GM23338 (cell line): ENCODE data around the gene SFTPD. TPM values are rescaled to one million over a fixed set of nuclear protein-coding genes. Genes with fewer than 3 reads are reported as not detected.

Source experiments
- ATAC-seq: fragments of 200-7000 bp; cut with Tn5 transposase; 3 replicates; pipeline ENCODE4 v1.9.1; 2020
- DNase-seq: peaks from one replicate; pipeline ENCODE4 v3.0.0-alpha.2; 2015; ENCODE audit warnings: low spot score
- H2AFZ ChIP-seq: fragments of 200-600 bp; sonication (generic); 2 replicates; pipeline ENCODE4 v1.8.0; 2016; ENCODE audit warnings: antibody characterized with exemption, mild to moderate bottlenecking, moderate library complexity
- H3F3A ChIP-seq: fragments of 200-600 bp; sonication (generic); replicated peaks from 2 replicates; pipeline ENCODE4 v1.8.0; 2017; ENCODE audit warnings: antibody characterized with exemption, mixed run types, low read depth
- H3K27ac ChIP-seq: fragments of 200-600 bp; sonication (generic); 2 replicates; pipeline ENCODE4 v1.6.1; 2016; ENCODE audit warnings: low read depth
- H3K27me3 ChIP-seq: fragments of 200-600 bp; sonication (generic); 2 replicates; pipeline ENCODE4 v1.8.0; 2016; ENCODE audit warnings: mild to moderate bottlenecking, mixed run types, moderate library complexity; ENCODE audit not compliant: insufficient read depth
- H3K36me3 ChIP-seq: fragments of 200-600 bp; sonication (generic); 2 replicates; pipeline ENCODE4 v1.8.0; 2016; ENCODE audit warnings: mild to moderate bottlenecking; ENCODE audit not compliant: insufficient read depth
- H3K4me1 ChIP-seq: fragments of 200-600 bp; sonication (generic); 2 replicates; pipeline ENCODE4 v1.8.0; 2016; ENCODE audit warnings: mild to moderate bottlenecking, moderate library complexity; ENCODE audit not compliant: insufficient read depth
- H3K4me2 ChIP-seq: fragments of 200-600 bp; sonication (generic); 2 replicates; pipeline ENCODE4 v1.7.1; 2017; ENCODE audit warnings: mixed run types
- H3K4me3 ChIP-seq: fragments of 200-600 bp; sonication (generic); 2 replicates; pipeline ENCODE4 v1.6.1; 2016; ENCODE audit warnings: mixed run types
- H3K79me2 ChIP-seq: fragments of 200-600 bp; sonication (generic); replicated peaks from 2 replicates; pipeline ENCODE4 v1.8.0; 2017; ENCODE audit warnings: mild to moderate bottlenecking; ENCODE audit not compliant: insufficient read depth
- H3K9me2 ChIP-seq: fragments of 200-600 bp; sonication (generic); 2 replicates; pipeline ENCODE4 v1.8.0; 2017; ENCODE audit not compliant: insufficient read depth
- H4K20me1 ChIP-seq: fragments of 200-600 bp; sonication (generic); replicated peaks from 2 replicates; pipeline ENCODE4 v1.8.0; 2017; ENCODE audit warnings: mild to moderate bottlenecking; ENCODE audit not compliant: insufficient read depth
- H3K27ac Mint-ChIP-seq: 2 replicates; pipeline ENCODE4 v1.8.0; 2020; ENCODE audit warnings: inconsistent platforms, mild to moderate bottlenecking, moderate library complexity, mixed read lengths
- H3K27me3 Mint-ChIP-seq: 3 replicates; pipeline ENCODE4 v1.8.0; 2022; ENCODE audit warnings: low read depth, mild to moderate bottlenecking, moderate library complexity, mixed read lengths, inconsistent platforms; ENCODE audit not compliant: insufficient read depth, poor library complexity
- H3K36me3 Mint-ChIP-seq: 3 replicates; pipeline ENCODE4 v1.8.0; 2021; ENCODE audit warnings: low read depth, mild to moderate bottlenecking, inconsistent platforms, moderate library complexity, mixed read lengths
- H3K4me1 Mint-ChIP-seq: 3 replicates; pipeline ENCODE4 v1.8.0; 2020; ENCODE audit warnings: mild to moderate bottlenecking, inconsistent platforms, mixed read lengths
- H3K4me3 Mint-ChIP-seq: 3 replicates; pipeline ENCODE4 v1.8.0; 2021; ENCODE audit warnings: moderate library complexity, mild to moderate bottlenecking, inconsistent platforms, mixed read lengths
- H3K9me3 Mint-ChIP-seq: 3 replicates; pipeline ENCODE4 v1.8.0; 2020; ENCODE audit warnings: moderate library complexity, mild to moderate bottlenecking, inconsistent platforms, mixed read lengths
- CTCF ChIP-seq, 2 experiments: fragments of 200-600 bp in 1 of 2; sonication (generic) in 1 of 2; conservative IDR thresholded peaks; 2 replicates each; pipeline versions ENCODE4 v1.5.1 to v1.6.1; 2016 to 2017; ENCODE audit warnings: antibody characterized with exemption in 2 of 2, low read depth in 2 of 2, mild to moderate bottlenecking in 2 of 2, moderate library complexity in 1 of 2
- EZH2 ChIP-seq: fragments of 200-600 bp; sonication (generic); IDR thresholded peaks from one replicate; pipeline ENCODE4 v1.8.0; 2017; ENCODE audit warnings: antibody characterized with exemption, mild to moderate bottlenecking, low read depth; ENCODE audit not compliant: unreplicated experiment
- EZH2phosphoT487 ChIP-seq: fragments of 200-600 bp; sonication (generic); IDR thresholded peaks from one replicate; pipeline ENCODE4 v1.8.1; 2018; ENCODE audit warnings: antibody characterized with exemption; ENCODE audit not compliant: unreplicated experiment
- JUNB ChIP-seq: IDR thresholded peaks from one replicate; pipeline ENCODE4 v1.6.1; 2016; ENCODE audit warnings: antibody characterized with exemption; ENCODE audit not compliant: unreplicated experiment
- NANOG ChIP-seq: IDR thresholded peaks from 2 replicates; pipeline ENCODE4 v1.6.1; 2016; ENCODE audit warnings: antibody characterized with exemption, borderline replicate concordance
- POLR2AphosphoS5 ChIP-seq: IDR thresholded peaks from 2 replicates; pipeline ENCODE4 v1.6.1; 2016; ENCODE audit warnings: antibody characterized with exemption, low read depth
- REST ChIP-seq: IDR thresholded peaks from one replicate; pipeline ENCODE4 v1.6.1; 2018; ENCODE audit warnings: antibody characterized with exemption; ENCODE audit not compliant: unreplicated experiment
- polyA plus RNA-seq: library from polyadenylated mRNA; unstranded; fragments of >200 nt; fragmentation: Nextera tagmentation; extraction: Ambion mirVana; gene quantifications from 2 replicates; pipeline ENCODE4 v1.2.1, GENCODE V29; 2016
- total RNA-seq: library from RNA; depleted of rRNA; stranded (reverse); fragments of >200 nt; shearing (Covaris generic); gene quantifications from 2 replicates; pipeline ENCODE4 v1.2.3, GENCODE V29; 2014
- TF ChIP-seq, protein P1 (sequence below): IDR thresholded peaks from 2 replicates; pipeline ENCODE4 v1.6.1; 2016; ENCODE audit warnings: antibody characterized with exemption

The SFTPD gene
- total and polyA plus RNA-seq, 2 experiments from 2014 or later: not detected

GRCh38 chr10:79940431-79940830 is 8.5 kb downstream of the SFTPD start (continued):
- no peak for TF ChIP-seq REST

DNA sequence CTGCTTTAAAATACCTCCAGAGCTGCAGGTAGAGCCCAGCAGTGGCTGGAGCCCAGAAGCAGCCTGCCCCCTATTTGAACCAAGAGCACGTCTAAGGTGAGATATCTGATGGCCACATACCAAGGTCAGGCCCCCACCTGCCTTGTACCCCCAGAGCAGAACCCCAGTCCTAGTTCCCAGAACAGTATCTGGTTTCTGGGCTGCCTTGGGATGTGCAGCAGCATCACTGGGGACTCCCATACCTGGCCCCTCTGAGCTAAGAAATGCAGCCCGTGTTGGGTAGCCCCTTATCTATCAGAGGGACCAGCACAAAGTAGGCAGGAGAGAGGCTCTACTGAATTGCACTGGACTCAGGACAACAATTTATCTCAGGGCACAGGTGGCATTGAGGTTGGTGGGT is 8.9 kb downstream of the SFTPD start:
- H3K79me2 ChIP-seq: no peaks in the 10 kb centered on the region
- Mint-ChIP-seq H3K4me1 (no peaks in the 10 kb centered on the region; the same call in 2 of the 3 replicates), H3K27me3 (peaks cover 8% of the 10 kb centered on the region), H3K9me3 (no peaks in the 10 kb centered on the region), H3K36me3 (no peaks in the 10 kb centered on the region), H3K4me3 (no peak overlapping the region), H3K27ac (no peak overlapping the region)
- H3K4me2 ChIP-seq: no peak overlapping the region
- no peak for ATAC-seq
- H3K9me2 ChIP-seq: no peaks in the 10 kb centered on the region; the same call in 1 of the 2 replicates
- no peaks in the 10 kb centered on the region for H3F3A ChIP-seq
- H3K4me3 ChIP-seq: no peak overlapping the region
- no peaks in the 10 kb centered on the region for H3K4me1 ChIP-seq
- DNase-seq: no peak
- no peak overlapping the region for H3K27ac ChIP-seq
- TF ChIP-seq, protein P1, sequence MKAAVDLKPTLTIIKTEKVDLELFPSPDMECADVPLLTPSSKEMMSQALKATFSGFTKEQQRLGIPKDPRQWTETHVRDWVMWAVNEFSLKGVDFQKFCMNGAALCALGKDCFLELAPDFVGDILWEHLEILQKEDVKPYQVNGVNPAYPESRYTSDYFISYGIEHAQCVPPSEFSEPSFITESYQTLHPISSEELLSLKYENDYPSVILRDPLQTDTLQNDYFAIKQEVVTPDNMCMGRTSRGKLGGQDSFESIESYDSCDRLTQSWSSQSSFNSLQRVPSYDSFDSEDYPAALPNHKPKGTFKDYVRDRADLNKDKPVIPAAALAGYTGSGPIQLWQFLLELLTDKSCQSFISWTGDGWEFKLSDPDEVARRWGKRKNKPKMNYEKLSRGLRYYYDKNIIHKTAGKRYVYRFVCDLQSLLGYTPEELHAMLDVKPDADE: no peak
- TF ChIP-seq NANOG (no peak), EZH2 (no peak), CTCF (conservative IDR thresholded peaks at IDR 0.05; ENCODE audit: low read depth in 2 of 2) (no peak), JUNB (no peak), EZH2phosphoT487 (no peak), POLR2AphosphoS5 (no peak)
- H4K20me1 ChIP-seq: no peaks in the 10 kb centered on the region
- no peaks in the 10 kb centered on the region for H3K36me3 ChIP-seq
- no peaks in the 10 kb centered on the region for H3K27me3 ChIP-seq
- no peak overlapping the region for H2AFZ ChIP-seq
